Osteoblast (primary cell): ENCODE measurements around the gene UQCR11. TPM values are rescaled to one million over a fixed set of nuclear protein-coding genes. Genes with fewer than 3 reads are reported as not detected.

Source experiments
- DNase-seq: peaks from one replicate; pipeline ENCODE4 v3.0.0; 2011; ENCODE audit warnings: low spot score, mixed read lengths; ENCODE audit not compliant: insufficient read length; ENCODE audit errors: missing footprints
- H2AFZ ChIP-seq: 2 replicates; pipeline ENCODE4 v1.6.0; 2011; ENCODE audit warnings: mild to moderate bottlenecking, low read length
- H3K27ac ChIP-seq: 2 replicates; pipeline ENCODE4 v1.5.1; 2011; ENCODE audit warnings: mild to moderate bottlenecking, low read depth, low read length, moderate library complexity
- H3K27me3 ChIP-seq: 2 replicates; pipeline ENCODE4 v1.6.0; 2012; ENCODE audit warnings: mild to moderate bottlenecking, control low read depth, inconsistent platforms, low read length, moderate library complexity; ENCODE audit not compliant: insufficient read depth
- H3K36me3 ChIP-seq: 2 replicates; pipeline ENCODE4 v1.5.1; 2011; ENCODE audit warnings: mild to moderate bottlenecking, low read length, control low read depth, moderate library complexity; ENCODE audit not compliant: insufficient read depth
- H3K4me1 ChIP-seq: 2 replicates; pipeline ENCODE4 v1.5.1; 2011; ENCODE audit warnings: mild to moderate bottlenecking, low read length, control low read depth, moderate library complexity; ENCODE audit not compliant: insufficient read depth
- H3K4me2 ChIP-seq: 2 replicates; pipeline ENCODE4 v1.6.0; 2011; ENCODE audit warnings: mild to moderate bottlenecking, low read length; ENCODE audit not compliant: insufficient read depth
- H3K4me3 ChIP-seq: fragments of 200-600 bp; sonication (generic); 3 replicates; pipeline ENCODE4 v1.5.1; 2012; ENCODE audit warnings: mild to moderate bottlenecking, low read length, inconsistent platforms; ENCODE audit not compliant: insufficient read depth
- H3K79me2 ChIP-seq: 2 replicates; pipeline ENCODE4 v1.6.0; 2012; ENCODE audit warnings: mild to moderate bottlenecking, low read length, control low read depth, inconsistent platforms; ENCODE audit not compliant: insufficient read depth
- H3K9me3 ChIP-seq: 2 replicates; pipeline ENCODE4 v1.5.1; 2011; ENCODE audit warnings: low read depth, low read length, control low read depth
- H4K20me1 ChIP-seq: 2 replicates; pipeline ENCODE4 v1.6.0; 2012; ENCODE audit warnings: mild to moderate bottlenecking, low read length, control low read depth; ENCODE audit not compliant: insufficient read depth
- CTCF ChIP-seq: IDR thresholded peaks from 2 replicates; pipeline ENCODE4 v1.5.1; 2011; ENCODE audit warnings: mild to moderate bottlenecking, low read depth, low read length, moderate library complexity; ENCODE audit errors: extremely low read depth
- total RNA-seq: library from RNA; depleted of rRNA; stranded (reverse); fragments of >200 nt; gene quantifications from 2 replicates; pipeline ENCODE4 v1.2.3, GENCODE V29; 2012

Gene UQCR11
- total RNA-seq, 1 donor, result 39.4 TPM

GRCh38 chr19:1601613-1602064, 3.6 kb downstream of the UQCR11 start:
- TF ChIP-seq CTCF, result no peak
- no peak for DNase-seq
- Histone ChIP-seq H3K79me2 (peaks cover 70% of the 10 kb centered on the region), H2AFZ (no peak overlapping the region), H3K4me1 (peaks cover 13% of the 10 kb centered on the region), H3K27me3 (no peaks in the 10 kb centered on the region), H4K20me1 (peaks cover 35% of the 10 kb centered on the region), H3K4me2 (no peak overlapping the region), H3K36me3 (peaks cover 25% of the 10 kb centered on the region), H3K27ac (no peak overlapping the region), H3K4me3 (no peak overlapping the region), H3K9me3 (no peaks in the 10 kb centered on the region)

- H3K4me3 ChIP-seq, result no peak overlapping the region
- no peaks in the 10 kb centered on the region for H3K27me3 ChIP-seq
- peaks cover 5% of the 10 kb centered on the region for H3K4me1 ChIP-seq
- no peak overlapping the region for H3K27ac ChIP-seq
- H2AFZ ChIP-seq, result no peak overlapping the region
- no peak overlapping the region for H3K4me2 ChIP-seq
- H4K20me1 ChIP-seq, result peaks cover 35% of the 10 kb centered on the region
- peaks cover 35% of the 10 kb centered on the region for H3K36me3 ChIP-seq
- peaks cover 62% of the 10 kb centered on the region for H3K79me2 ChIP-seq
- H3K9me3 ChIP-seq, result no peaks in the 10 kb centered on the region
- TF ChIP-seq CTCF, result no peak
- DNase-seq, result no peak
Measured at GRCh38 chr19:1599460-1599846, 5.8 kb downstream of the UQCR11 start.

- H3K27ac ChIP-seq, result no peak overlapping the region
- H3K4me2 ChIP-seq, result no peak overlapping the region
- H4K20me1 ChIP-seq, result peaks cover 35% of the 10 kb centered on the region
- DNase-seq, result no peak
- no peaks in the 10 kb centered on the region for H3K27me3 ChIP-seq
- no peaks in the 10 kb centered on the region for H3K4me1 ChIP-seq
- no peak for TF ChIP-seq CTCF
- no peak overlapping the region for H3K4me3 ChIP-seq
- no peak overlapping the region for H2AFZ ChIP-seq
- H3K9me3 ChIP-seq, result no peaks in the 10 kb centered on the region
- H3K36me3 ChIP-seq, result peaks cover 35% of the 10 kb centered on the region
- peaks cover 57% of the 10 kb centered on the region for H3K79me2 ChIP-seq
Measured at GRCh38 chr19:1598777-1599459, 6.3 kb downstream of the UQCR11 start.

GRCh38 chr19:1593501-1593772, 11.8 kb downstream of the UQCR11 start:
- TF ChIP-seq CTCF, result no peak
- peak overlapping the region; percentile 85 for H3K4me3 ChIP-seq
- no peak overlapping the region for H3K27ac ChIP-seq
- peak overlapping the region; percentile 87 for H2AFZ ChIP-seq
- H4K20me1 ChIP-seq, result peaks cover 26% of the 10 kb centered on the region
- no peaks in the 10 kb centered on the region for H3K9me3 ChIP-seq
- peaks cover 26% of the 10 kb centered on the region for H3K36me3 ChIP-seq
- H3K4me1 ChIP-seq, result peaks cover 21% of the 10 kb centered on the region
- peaks cover 42% of the 10 kb centered on the region for H3K79me2 ChIP-seq
- no peak for DNase-seq
- H3K4me2 ChIP-seq, result peak overlapping the region; percentile 97
- no peaks in the 10 kb centered on the region for H3K27me3 ChIP-seq
